Measurements from ENCODE around the gene OR10J1.
"Not testable (repeated sequence)": the region's sequence is repeated elsewhere in the genome, so short reads cannot be mapped to it uniquely, and the experiment has no call there.

The OR10J1 gene

DNA sequence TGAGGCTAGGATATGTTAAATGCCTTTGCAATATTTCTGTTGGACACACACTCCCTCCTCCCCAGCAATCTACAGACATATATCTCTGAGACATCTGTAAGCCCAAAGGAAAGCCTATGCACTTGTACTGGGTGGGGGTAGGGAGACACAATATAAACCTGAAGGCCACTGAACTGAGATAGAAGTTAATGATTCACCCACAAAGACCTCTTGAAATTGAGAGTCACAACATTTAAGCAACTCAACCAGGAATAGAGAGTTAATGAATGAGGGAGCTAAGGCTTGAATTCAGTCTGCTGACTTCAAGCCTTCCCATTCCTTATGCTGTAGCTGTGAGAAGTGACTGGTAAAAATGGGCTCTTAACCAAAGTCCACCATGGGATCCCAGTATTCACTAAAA, 5.0 kb downstream of the OR10J1 start:
- no peak overlapping the region for H3K4me3 ChIP-seq (ENCODE audit: control insufficient read depth, low read depth, low read length)
- no peak for TF ChIP-seq CTCF (conservative IDR thresholded peaks at IDR 0.05; ENCODE audit: control insufficient read depth, insufficient read depth, low read depth, low read length)
- no peak for DNase-seq (ENCODE audit: low read depth)

DNA sequence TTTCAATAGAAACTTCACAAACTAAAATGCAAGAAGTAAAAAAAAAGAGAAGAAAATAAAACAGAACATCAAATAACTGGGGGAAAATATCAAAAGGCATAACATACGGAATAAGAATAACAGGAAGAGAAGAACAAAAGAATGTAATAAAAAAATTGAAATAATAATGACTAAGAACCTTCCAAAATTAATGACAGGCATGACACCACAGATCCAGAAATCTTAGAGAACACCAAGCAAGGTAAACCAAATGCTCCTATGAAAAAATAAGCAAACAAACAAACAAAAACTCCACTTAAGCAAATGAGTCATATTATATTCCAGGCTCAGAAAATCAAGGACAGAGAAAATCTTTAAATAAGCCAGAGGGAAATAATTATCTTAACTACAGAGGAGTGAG, 8.7 kb downstream of the OR10J1 start:
- no peak overlapping the region for H3K4me3 ChIP-seq (ENCODE audit: control insufficient read depth, low read depth, low read length)
- DNase-seq (ENCODE audit: low read depth): no peak
- TF ChIP-seq CTCF (conservative IDR thresholded peaks at IDR 0.05; ENCODE audit: control insufficient read depth, insufficient read depth, low read depth, low read length): no peak

DNA sequence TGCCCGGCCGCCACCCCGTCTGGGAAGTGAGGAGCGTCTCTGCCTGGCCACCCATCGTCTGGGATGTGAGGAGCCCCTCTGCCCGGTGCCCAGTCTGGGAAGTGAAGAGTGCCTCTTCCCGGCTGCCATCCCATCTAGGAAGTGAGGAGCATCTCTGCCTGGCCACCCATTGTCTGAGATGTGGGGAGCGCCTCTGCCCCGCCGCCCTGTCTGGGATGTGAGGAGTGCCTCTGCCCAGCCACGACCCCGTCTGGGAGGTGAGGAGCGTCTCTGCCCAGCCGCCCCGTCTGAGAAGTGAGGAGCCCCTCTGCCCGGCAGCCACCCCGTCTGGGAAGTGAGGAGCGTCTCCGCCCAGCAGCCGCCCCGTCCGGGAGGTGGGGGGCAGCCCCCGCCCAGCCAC, 10.1 kb downstream of the OR10J1 start:
- DNase-seq (ENCODE audit: low read depth): not testable (repeated sequence)

DNA sequence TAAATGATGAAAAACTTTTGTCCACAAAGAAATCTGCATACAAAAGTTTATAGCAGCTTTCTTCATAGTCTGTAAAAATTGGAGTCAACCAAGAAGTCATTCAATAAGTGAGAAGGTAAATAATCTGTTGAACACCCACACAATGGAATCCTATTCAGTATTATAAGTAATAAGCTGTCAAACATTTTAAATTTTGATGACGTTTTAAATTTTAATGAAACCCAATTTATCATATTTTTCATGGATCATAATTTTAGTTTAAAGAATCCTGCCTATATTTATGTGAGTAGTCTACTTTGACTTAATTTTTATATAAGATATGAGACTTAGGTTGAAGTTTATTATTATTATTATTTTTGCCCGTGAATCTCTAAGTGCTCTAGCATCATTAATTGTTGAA, 20.0 kb downstream of the OR10J1 start:
- TF ChIP-seq CTCF (conservative IDR thresholded peaks at IDR 0.05; ENCODE audit: control insufficient read depth, insufficient read depth, low read depth, low read length): no peak
- no peak for DNase-seq (ENCODE audit: low read depth)
- H3K4me3 ChIP-seq (ENCODE audit: control insufficient read depth, low read depth, low read length): no peak overlapping the region

More for the DNA sequence above, 10.1 kb downstream of the OR10J1 start:
- not testable (repeated sequence) for H3K4me3 ChIP-seq (ENCODE audit: control insufficient read depth, low read depth, low read length)

DNA sequence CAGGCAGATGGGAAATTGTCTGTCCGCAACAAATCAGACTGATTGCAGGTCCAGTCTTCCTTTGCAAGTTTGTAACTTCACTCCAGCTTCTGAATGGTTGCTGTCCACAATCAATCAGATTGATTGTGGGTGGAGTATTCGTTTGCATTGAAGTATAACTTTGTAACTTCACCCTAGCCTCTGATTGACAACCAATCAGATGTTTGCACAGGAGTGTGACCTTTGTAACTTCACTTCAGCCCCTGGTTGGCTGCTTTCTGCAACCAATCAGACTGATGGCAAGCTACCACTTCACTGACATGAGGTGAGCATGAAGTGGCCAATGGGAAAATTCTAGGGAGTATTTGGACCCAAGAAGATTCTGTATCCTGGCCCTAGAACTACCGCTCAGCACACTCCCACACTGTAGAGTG, 25.7 kb downstream of the OR10J1 start:
- no peak for DNase-seq (ENCODE audit: low read depth)
- no peak for TF ChIP-seq CTCF (conservative IDR thresholded peaks at IDR 0.05; ENCODE audit: control insufficient read depth, insufficient read depth, low read depth, low read length)
- H3K4me3 ChIP-seq (ENCODE audit: control insufficient read depth, low read depth, low read length): no peak overlapping the region

DNA sequence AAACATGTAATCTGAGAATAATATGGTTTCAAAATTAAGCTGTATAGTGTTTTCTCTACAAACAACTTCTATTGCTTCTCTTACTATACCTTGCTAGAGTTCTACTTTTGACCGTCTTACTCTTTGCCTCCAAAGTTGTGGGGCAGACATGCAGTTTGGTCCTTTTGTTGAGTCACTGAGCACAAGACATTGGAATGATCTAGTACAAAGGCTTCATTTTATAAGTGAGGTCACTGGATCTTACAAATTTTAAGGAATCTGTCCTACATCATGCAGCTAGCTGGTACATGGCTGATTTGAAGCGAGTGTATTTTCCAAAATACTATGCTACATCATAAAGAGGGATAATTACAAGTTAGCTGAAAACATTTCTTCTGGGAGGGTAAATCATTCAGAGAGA, 28.8 kb downstream of the OR10J1 start:
- no peak overlapping the region for H3K4me3 ChIP-seq (ENCODE audit: control insufficient read depth, low read depth, low read length)
- no peak for TF ChIP-seq CTCF (conservative IDR thresholded peaks at IDR 0.05; ENCODE audit: control insufficient read depth, insufficient read depth, low read depth, low read length)
- DNase-seq (ENCODE audit: low read depth): peak; percentile 29

GRCh38 chr1:159469921-159470533, 30.5 kb downstream of the OR10J1 start:
- DNase-seq (ENCODE audit: low read depth): peak; percentile 49
- H3K4me3 ChIP-seq (ENCODE audit: control insufficient read depth, low read depth, low read length): no peak overlapping the region
- TF ChIP-seq CTCF (conservative IDR thresholded peaks at IDR 0.05; ENCODE audit: control insufficient read depth, insufficient read depth, low read depth, low read length): no peak
